BLaER1 treated with 17β-estradiol and CSF1 and Interleukin-3, amounts not matched to agents 10 nM and 100 nM (cell line): ENCODE data around the gene FAHD2A.
"Not testable (repeated sequence)": the region's sequence is repeated elsewhere in the genome, so short reads cannot be mapped to it uniquely, and the experiment has no call there.

Source experiments
- H3K27ac ChIP-seq, 11 experiments: shearing (Covaris generic); formaldehyde crosslinking; 2 replicates each; pipeline ENCODE4 v1.8.1; 2022
- H3K27me3 ChIP-seq, 11 experiments: shearing (Covaris generic); formaldehyde crosslinking; 2 replicates each; pipeline ENCODE4 v1.8.1; 2022
- H3K36me3 ChIP-seq, 11 experiments: shearing (Covaris generic); formaldehyde crosslinking; 2 replicates each; pipeline ENCODE4 v1.8.1; 2022
- H3K4me1 ChIP-seq, 10 experiments: shearing (Covaris generic); formaldehyde crosslinking; 2 replicates each; pipeline ENCODE4 v1.8.1; 2022
- H3K4me2 ChIP-seq, 11 experiments: shearing (Covaris generic); formaldehyde crosslinking; 2 replicates each; pipeline ENCODE4 v1.8.1; 2022
- H3K4me3 ChIP-seq, 10 experiments: shearing (Covaris generic); formaldehyde crosslinking; 2 replicates each; pipeline ENCODE4 v1.8.1; 2022
- H3K9ac ChIP-seq, 11 experiments: shearing (Covaris generic); formaldehyde crosslinking; 2 replicates each; pipeline ENCODE4 v1.8.1; 2022
- H3K9me3 ChIP-seq, 11 experiments: shearing (Covaris generic); formaldehyde crosslinking; replicated peaks in 1 of 11; 2 replicates each; pipeline ENCODE4 v1.8.1; 2022
- H4K20me1 ChIP-seq, 11 experiments: shearing (Covaris generic); formaldehyde crosslinking; 2 replicates each; pipeline ENCODE4 v1.8.1; 2022
- Cebpa-rat ChIP-seq, 11 experiments: shearing (Covaris generic); IDR thresholded peaks; 2 replicates each; pipeline ENCODE4 v1.8.1; 2022

FAHD2A gene, protein sequence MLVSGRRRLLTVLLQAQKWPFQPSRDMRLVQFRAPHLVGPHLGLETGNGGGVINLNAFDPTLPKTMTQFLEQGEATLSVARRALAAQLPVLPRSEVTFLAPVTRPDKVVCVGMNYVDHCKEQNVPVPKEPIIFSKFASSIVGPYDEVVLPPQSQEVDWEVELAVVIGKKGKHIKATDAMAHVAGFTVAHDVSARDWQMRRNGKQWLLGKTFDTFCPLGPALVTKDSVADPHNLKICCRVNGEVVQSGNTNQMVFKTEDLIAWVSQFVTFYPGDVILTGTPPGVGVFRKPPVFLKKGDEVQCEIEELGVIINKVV

GRCh38 chr2:95402370-95403203 is at the start of gene FAHD2A:
FAHD2A (plus strand) TSS chr2:95402708; CDS start chr2:95405559, 2,851 bp downstream.
- no peaks in the 10 kb centered on the region for H3K9me3 ChIP-seq
- H4K20me1 ChIP-seq = peaks cover 0 to 24% (median 4%) of the 10 kb centered on the region in 11 experiments; a peak in 7 of 22 replicates
- H3K36me3 ChIP-seq = peaks cover 0 to 13% (median 8%) of the 10 kb centered on the region in 11 experiments; a peak in 14 of 22 replicates
- TF ChIP-seq Cebpa-rat (IDR thresholded peaks at IDR 0.05) = no peak
- no peaks in the 10 kb centered on the region for H3K27me3 ChIP-seq
- H3K9ac ChIP-seq = peak within 1 kb of the TSS; percentile 90 to 95 (median 94)
- H3K27ac ChIP-seq = peak within 1 kb of the TSS; percentile 83 to 92 (median 88)
- H3K4me2 ChIP-seq = peak within 1 kb of the TSS; percentile 89 to 98 (median 94)
- peaks cover 17 to 24% (median 22%) of the 10 kb centered on the region in 10 experiments for H3K4me1 ChIP-seq
- peak within 1 kb of the TSS; percentile 84 to 100 (median 98) for H3K4me3 ChIP-seq

DNA sequence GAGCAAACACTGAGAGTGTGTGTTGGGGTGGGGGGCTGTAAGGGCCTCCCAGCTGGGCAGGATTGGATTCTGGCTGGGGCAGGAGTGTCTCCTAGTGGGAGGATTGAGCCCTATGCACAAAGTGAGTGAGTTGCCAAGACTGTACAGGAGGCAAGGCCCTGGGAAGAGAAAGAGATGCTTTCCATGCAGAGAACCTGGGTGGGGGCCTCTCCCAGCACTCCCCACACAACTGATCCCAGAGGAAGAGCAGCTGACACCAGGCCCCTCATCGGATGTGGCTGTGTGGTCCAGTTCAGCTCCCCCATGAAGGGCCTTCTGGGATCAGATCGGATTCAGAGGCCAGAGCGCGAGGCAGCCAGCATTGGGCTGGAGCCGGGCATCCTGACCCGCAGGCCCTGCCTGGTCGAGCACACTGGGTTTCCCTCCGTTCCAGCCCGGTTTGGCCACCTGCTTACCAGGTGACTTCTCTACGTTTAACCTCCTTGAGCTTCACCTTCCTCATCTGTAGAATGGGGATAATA is 49.4 kb upstream of the FAHD2A start:
- H3K4me3 ChIP-seq = no peak overlapping the region
- no peaks in the 10 kb centered on the region for H3K36me3 ChIP-seq
- no peak for TF ChIP-seq Cebpa-rat (IDR thresholded peaks at IDR 0.05)
- no peak overlapping the region for H3K4me2 ChIP-seq
- H3K27me3 ChIP-seq = peaks cover 0 to 9% (median 5%) of the 10 kb centered on the region in 11 experiments; a peak in 12 of 22 replicates
- 0 out of 20 replicates have a peak, but pooled peaks cover 0 to 7% (median 0%) of the 10 kb centered on the region in 10 experiments for H3K4me1 ChIP-seq
- peaks cover 0 to 11% (median 5%) of the 10 kb centered on the region in 11 experiments; a peak in 9 of 22 replicates for H3K9me3 ChIP-seq
- H3K9ac ChIP-seq = no peak overlapping the region
- H3K27ac ChIP-seq = no peak overlapping the region
- peaks cover 0 to 23% (median 0%) of the 10 kb centered on the region in 11 experiments; a peak in 6 of 22 replicates for H4K20me1 ChIP-seq

- no peak overlapping the region for H3K9ac ChIP-seq
- peaks cover 0 to 16% (median 0%) of the 10 kb centered on the region in 11 experiments; a peak in 5 of 22 replicates for H4K20me1 ChIP-seq
- no peak overlapping the region for H3K4me2 ChIP-seq
- peaks cover 0 to 8% (median 0%) of the 10 kb centered on the region in 11 experiments; a peak in 3 of 22 replicates for H3K27me3 ChIP-seq
- H3K27ac ChIP-seq = no peak overlapping the region
- H3K4me3 ChIP-seq = no peak overlapping the region
- H3K4me1 ChIP-seq = 0 out of 20 replicates have a peak, but pooled peaks cover 0 to 7% (median 0%) of the 10 kb centered on the region in 10 experiments
- no peaks in the 10 kb centered on the region for H3K36me3 ChIP-seq
- TF ChIP-seq Cebpa-rat (IDR thresholded peaks at IDR 0.05) = no peak
- H3K9me3 ChIP-seq = peaks cover 0 to 11% (median 5%) of the 10 kb centered on the region in 11 experiments; a peak in 9 of 22 replicates
These were observed 48.7 kb upstream of the FAHD2A start for GRCh38 chr2:95353613-95354468.

GRCh38 chr2:95354469-95354901 is 48.0 kb upstream of the FAHD2A start:
- peaks cover 0 to 10% (median 0%) of the 10 kb centered on the region in 11 experiments; a peak in 4 of 22 replicates for H4K20me1 ChIP-seq

GRCh38 chr2:95354925-95355324 is 47.6 kb upstream of the FAHD2A start:
- Histone ChIP-seq H3K4me1 (0 out of 20 replicates have a peak, but pooled peaks cover 0 to 7% (median 0%) of the 10 kb centered on the region in 10 experiments), H3K36me3 (no peaks in the 10 kb centered on the region), H3K4me2 (no peak overlapping the region), H3K27me3 (no peaks in the 10 kb centered on the region), H4K20me1 (peaks cover 0 to 10% (median 0%) of the 10 kb centered on the region in 11 experiments; a peak in 2 of 22 replicates), H3K4me3 (no peak overlapping the region), H3K27ac (no peak overlapping the region), H3K9me3 (peaks cover 0 to 11% (median 5%) of the 10 kb centered on the region in 11 experiments; a peak in 9 of 22 replicates), H3K9ac (no peak overlapping the region)
- no peak for TF ChIP-seq Cebpa-rat (IDR thresholded peaks at IDR 0.05)

More at GRCh38 chr2:95354469-95354901, 48.0 kb upstream of the FAHD2A start:
- H3K4me2 ChIP-seq = no peak overlapping the region
- no peak overlapping the region for H3K27ac ChIP-seq
- 0 out of 22 replicates have a peak, but pooled peaks cover 0 to 1% (median 0%) of the 10 kb centered on the region in 11 experiments for H3K27me3 ChIP-seq
- H3K9ac ChIP-seq = no peak overlapping the region
- no peak for TF ChIP-seq Cebpa-rat (IDR thresholded peaks at IDR 0.05)
- peaks cover 0 to 11% (median 5%) of the 10 kb centered on the region in 11 experiments; a peak in 9 of 22 replicates for H3K9me3 ChIP-seq
- no peak overlapping the region for H3K4me3 ChIP-seq
- 0 out of 20 replicates have a peak, but pooled peaks cover 0 to 7% (median 0%) of the 10 kb centered on the region in 10 experiments for H3K4me1 ChIP-seq
- no peaks in the 10 kb centered on the region for H3K36me3 ChIP-seq

- not testable (repeated sequence) for H3K27ac ChIP-seq, H4K20me1 ChIP-seq, H3K9ac ChIP-seq, H3K4me2 ChIP-seq, H3K27me3 ChIP-seq, H3K4me3 ChIP-seq, H3K36me3 ChIP-seq, H3K4me1 ChIP-seq
- peaks cover 0 to 11% (median 5%) of the 10 kb centered on the region in 11 experiments; a peak in 9 of 22 replicates for H3K9me3 ChIP-seq
These were observed 47.0 kb upstream of the FAHD2A start for GRCh38 chr2:95355486-95355885.

GRCh38 chr2:95356821-95357700 is 45.4 kb upstream of the FAHD2A start:
- Histone ChIP-seq H3K36me3 (no peaks in the 10 kb centered on the region), H3K4me1 (0 out of 20 replicates have a peak, but pooled peaks cover 0 to 7% (median 0%) of the 10 kb centered on the region in 10 experiments), H3K4me2 (no peak overlapping the region), H3K4me3 (no peak overlapping the region), H3K27ac (no peak overlapping the region), H3K9ac (no peak overlapping the region), H3K27me3 (no peaks in the 10 kb centered on the region), H3K9me3 (peaks cover 0 to 11% (median 5%) of the 10 kb centered on the region in 11 experiments; a peak in 9 of 22 replicates), H4K20me1 (no peaks in the 10 kb centered on the region)
- TF ChIP-seq Cebpa-rat (IDR thresholded peaks at IDR 0.05) = no peak
